Measurements from ENCODE around the gene SHC3. TPM values are rescaled to one million over a fixed set of nuclear protein-coding genes. Genes with fewer than 3 reads are reported as not detected.

The SHC3 gene
- total RNA-seq, 2 experiments from 2014 or later, result not detected

- Mint-ChIP-seq H3K27me3 (peaks cover 29% of the 10 kb centered on the region), H3K4me1 (ENCODE audit: low read depth) (peaks cover 12% of the 10 kb centered on the region), H3K36me3 (ENCODE audit: low read depth) (no peaks in the 10 kb centered on the region), H3K4me3 (no peak overlapping the region), H3K9me3 (no peaks in the 10 kb centered on the region), H3K27ac (no peak overlapping the region)
- ATAC-seq (ENCODE audit: poor library complexity), result no peak
- Histone ChIP-seq H3K27ac (ENCODE audit: low read depth in 1 of 2, low read length in 2 of 2) (no peak overlapping the region), H3K36me3 (ENCODE audit: insufficient read depth, low read length) (no peaks in the 10 kb centered on the region), H3K4me3 (ENCODE audit: low read length) (no peak overlapping the region), H3K9me3 (ENCODE audit: control insufficient read depth in 1 of 2, insufficient read depth in 1 of 2, low read length in 2 of 2) (peaks cover 0 to 4% of the 10 kb centered on the region in 2 experiments), H3K27me3 (ENCODE audit: control insufficient read depth in 1 of 2, insufficient read depth in 2 of 2, low read length in 2 of 2) (peaks cover 4 to 15% of the 10 kb centered on the region in 2 experiments), H3K4me1 (ENCODE audit: insufficient read depth, low read length) (peaks cover 16% of the 10 kb centered on the region)
- no peak for TF ChIP-seq CTCF (IDR thresholded peaks at IDR 0.05)
- no peak for DNase-seq
- POLR2A ChIA-PET, result no interaction called here
- CTCF ChIA-PET, result no interaction called here
- intact Hi-C loops (cut with DNase I, micrococcal nuclease), result no loop called here
Measured at GRCh38 chr9:88986776-88987175, 191.8 kb downstream of the SHC3 start.

GRCh38 chr9:88985616-88986015, 193.0 kb downstream of the SHC3 start:
- Mint-ChIP-seq H3K9me3 (no peaks in the 10 kb centered on the region), H3K4me3 (no peak overlapping the region), H3K27me3 (peaks cover 25% of the 10 kb centered on the region), H3K4me1 (ENCODE audit: low read depth) (peaks cover 11% of the 10 kb centered on the region), H3K36me3 (ENCODE audit: low read depth) (no peaks in the 10 kb centered on the region), H3K27ac (no peak overlapping the region)
- CTCF ChIA-PET, result no interaction called here
- Histone ChIP-seq H3K9me3 (ENCODE audit: control insufficient read depth in 1 of 2, insufficient read depth in 1 of 2, low read length in 2 of 2) (peaks cover 0 to under 1% of the 10 kb centered on the region in 2 experiments), H3K36me3 (ENCODE audit: insufficient read depth, low read length) (no peaks in the 10 kb centered on the region), H3K27ac (ENCODE audit: low read depth in 1 of 2, low read length in 2 of 2) (no peak overlapping the region), H3K27me3 (ENCODE audit: control insufficient read depth in 1 of 2, insufficient read depth in 2 of 2, low read length in 2 of 2) (peaks cover 0 to 10% of the 10 kb centered on the region in 2 experiments), H3K4me3 (ENCODE audit: low read length) (no peak overlapping the region), H3K4me1 (ENCODE audit: insufficient read depth, low read length) (peaks cover 11% of the 10 kb centered on the region)
- intact Hi-C loops (cut with DNase I, micrococcal nuclease), result no loop called here
- POLR2A ChIA-PET, result no interaction called here
- TF ChIP-seq CTCF (IDR thresholded peaks at IDR 0.05), result no peak
- DNase-seq, result no peak
- no peak for ATAC-seq (ENCODE audit: poor library complexity)

DNA sequence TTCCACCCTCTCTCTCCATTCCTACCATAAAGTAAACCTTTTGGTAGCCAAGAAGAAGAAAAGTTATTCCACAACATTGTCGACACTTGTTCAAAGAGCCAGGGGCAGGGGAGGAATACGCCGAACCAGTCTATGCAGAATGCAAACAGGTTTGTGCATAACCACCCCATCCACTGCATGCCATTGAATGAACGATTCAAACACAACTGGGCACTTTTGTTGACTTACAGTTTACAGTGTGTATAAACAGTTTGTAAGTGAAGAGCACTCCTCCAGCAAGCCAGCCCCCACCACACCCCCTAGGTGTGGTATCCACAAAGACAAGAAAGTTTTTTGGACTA, 194.1 kb downstream of the SHC3 start:
- Histone ChIP-seq H3K4me1 (ENCODE audit: insufficient read depth, low read length) (peaks cover 4% of the 10 kb centered on the region), H3K27me3 (ENCODE audit: control insufficient read depth in 1 of 2, insufficient read depth in 2 of 2, low read length in 2 of 2) (peaks cover 0 to 3% of the 10 kb centered on the region in 2 experiments), H3K4me3 (ENCODE audit: low read length) (no peak overlapping the region), H3K27ac (ENCODE audit: low read depth in 1 of 2, low read length in 2 of 2) (no peak overlapping the region), H3K9me3 (ENCODE audit: control insufficient read depth in 1 of 2, insufficient read depth in 1 of 2, low read length in 2 of 2) (no peaks in the 10 kb centered on the region), H3K36me3 (ENCODE audit: insufficient read depth, low read length) (no peaks in the 10 kb centered on the region)
- Mint-ChIP-seq H3K4me3 (no peak overlapping the region), H3K27me3 (peaks cover 16% of the 10 kb centered on the region), H3K9me3 (no peaks in the 10 kb centered on the region), H3K36me3 (ENCODE audit: low read depth) (no peaks in the 10 kb centered on the region), H3K27ac (no peak overlapping the region), H3K4me1 (ENCODE audit: low read depth) (peaks cover 7% of the 10 kb centered on the region)
- no peak for DNase-seq
- CTCF ChIA-PET, result no interaction called here
- ATAC-seq (ENCODE audit: poor library complexity), result no peak
- no peak for TF ChIP-seq CTCF (IDR thresholded peaks at IDR 0.05)
- POLR2A ChIA-PET, result no interaction called here
- intact Hi-C loops (cut with DNase I, micrococcal nuclease), result no loop called here

All from CD4-positive, alpha-beta T cell (primary cell).